ENCODE results near the gene MFAP4.

DNA sequence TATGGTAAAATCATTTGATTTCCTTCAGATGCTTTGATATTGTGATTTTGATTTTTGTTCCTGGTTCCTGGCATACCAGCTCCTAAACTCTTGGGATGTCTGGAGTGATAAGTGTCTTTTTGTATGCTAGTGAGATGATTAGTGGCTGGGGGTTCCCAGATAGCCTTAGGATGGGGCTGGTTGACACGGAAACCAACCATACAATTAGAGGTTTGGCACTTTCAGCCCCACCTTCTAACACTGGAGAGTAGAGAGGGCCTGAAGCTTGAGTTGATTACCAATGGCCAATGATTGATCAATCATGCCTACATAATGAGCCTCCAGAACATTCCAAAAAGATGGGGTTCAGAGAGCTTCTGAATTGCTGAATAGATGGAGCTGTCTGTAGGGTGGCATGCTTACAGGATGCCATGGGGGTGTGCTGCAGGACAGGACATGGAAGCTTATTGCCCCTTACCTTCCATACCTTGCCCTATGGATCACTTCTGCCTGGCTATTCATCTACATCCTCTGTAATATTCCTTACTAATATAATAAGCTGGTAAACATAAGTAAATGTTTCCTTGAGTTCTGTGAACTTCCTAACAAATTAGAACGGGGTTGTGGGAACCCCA lies 46.8 kb upstream of the MFAP4 start:
- TF ChIP-seq POLR2A (IDR thresholded peaks at IDR 0.05), result no peak
- TF ChIP-seq, protein P1, sequence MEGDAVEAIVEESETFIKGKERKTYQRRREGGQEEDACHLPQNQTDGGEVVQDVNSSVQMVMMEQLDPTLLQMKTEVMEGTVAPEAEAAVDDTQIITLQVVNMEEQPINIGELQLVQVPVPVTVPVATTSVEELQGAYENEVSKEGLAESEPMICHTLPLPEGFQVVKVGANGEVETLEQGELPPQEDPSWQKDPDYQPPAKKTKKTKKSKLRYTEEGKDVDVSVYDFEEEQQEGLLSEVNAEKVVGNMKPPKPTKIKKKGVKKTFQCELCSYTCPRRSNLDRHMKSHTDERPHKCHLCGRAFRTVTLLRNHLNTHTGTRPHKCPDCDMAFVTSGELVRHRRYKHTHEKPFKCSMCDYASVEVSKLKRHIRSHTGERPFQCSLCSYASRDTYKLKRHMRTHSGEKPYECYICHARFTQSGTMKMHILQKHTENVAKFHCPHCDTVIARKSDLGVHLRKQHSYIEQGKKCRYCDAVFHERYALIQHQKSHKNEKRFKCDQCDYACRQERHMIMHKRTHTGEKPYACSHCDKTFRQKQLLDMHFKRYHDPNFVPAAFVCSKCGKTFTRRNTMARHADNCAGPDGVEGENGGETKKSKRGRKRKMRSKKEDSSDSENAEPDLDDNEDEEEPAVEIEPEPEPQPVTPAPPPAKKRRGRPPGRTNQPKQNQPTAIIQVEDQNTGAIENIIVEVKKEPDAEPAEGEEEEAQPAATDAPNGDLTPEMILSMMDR (IDR thresholded peaks at IDR 0.05), result no peak
